SK-N-SH (cell line): ENCODE results near the gene EXOC4. TPM values are rescaled to one million over a fixed set of nuclear protein-coding genes. Genes with fewer than 3 reads are reported as not detected.

ENCODE experiments used
- CTCF ChIA-PET: fragments of 300-600, 350-600 bp; formaldehyde crosslinking; extraction: SDS; loops from one replicate; lab custom pipeline; 2021; lab: Yijun Ruan, JAX
- POLR2A ChIA-PET: fragments of 350-600 bp; sonication (Branson Sonifier 250); formaldehyde crosslinking; extraction: SDS; loops from one replicate; lab custom pipeline; 2020; ENCODE audit warnings: antibody characterized with exemption, inconsistent platforms; lab: Yijun Ruan, JAX
- DNase-seq: peaks from one replicate; pipeline ENCODE4 v3.0.0; 2012
- H2AFZ ChIP-seq: fragments of 200-600 bp; sonication (generic); 2 replicates; pipeline ENCODE4 v1.8.1; 2016; ENCODE audit warnings: antibody characterized with exemption, mild to moderate bottlenecking, low read depth
- H3F3A ChIP-seq: fragments of 200-600 bp; sonication (generic); replicated peaks from 2 replicates; pipeline ENCODE3; 2016; ENCODE audit warnings: antibody characterized with exemption, mild to moderate bottlenecking; ENCODE audit not compliant: insufficient read depth
- H3K27ac ChIP-seq, 2 experiments: fragments of 200-500 bp in 1 of 2; fragments of 200-600 bp in 1 of 2; sonication (Bioruptor generic) in 1 of 2; sonication (generic), shearing (Covaris generic) in 1 of 2; 2 replicates each; pipeline versions ENCODE4 v1.5.1 to v1.6.1; 2014 to 2016; ENCODE audit warnings: low read depth in 2 of 2, inconsistent platforms in 1 of 2, low read length in 1 of 2, mild to moderate bottlenecking in 1 of 2, mixed read lengths in 1 of 2
- H3K27me3 ChIP-seq: fragments of 200-600 bp; sonication (generic), shearing (Covaris generic); 2 replicates; pipeline ENCODE4 v1.6.1; 2016; ENCODE audit warnings: mixed run types; ENCODE audit not compliant: insufficient read depth
- H3K36me3 ChIP-seq, 2 experiments: fragments of 200-500 bp in 1 of 2; fragments of 200-600 bp in 1 of 2; sonication (Bioruptor generic) in 1 of 2; sonication (generic) in 1 of 2; replicated peaks in 1 of 2; 2 replicates each; pipeline versions ENCODE3 to v1.5.1; 2014 to 2016; ENCODE audit warnings: low read length in 1 of 2, mild to moderate bottlenecking in 1 of 2; ENCODE audit not compliant: insufficient read depth in 2 of 2, control insufficient read depth in 1 of 2
- H3K4me1 ChIP-seq, 2 experiments: fragments of 200-500 bp in 1 of 2; fragments of 200-600 bp in 1 of 2; sonication (Bioruptor generic) in 1 of 2; sonication (generic), shearing (Covaris generic) in 1 of 2; 2 replicates each; pipeline versions ENCODE4 v1.5.1 to v1.6.1; 2014 to 2016; ENCODE audit warnings: low read depth in 1 of 2, low read length in 1 of 2, mixed run types in 1 of 2; ENCODE audit not compliant: insufficient read depth in 2 of 2, control insufficient read depth in 1 of 2
- H3K4me2 ChIP-seq: fragments of 200-600 bp; sonication (generic), shearing (Covaris generic); 2 replicates; pipeline ENCODE4 v1.6.1; 2017; ENCODE audit warnings: mixed run types
- H3K4me3 ChIP-seq, 2 experiments: fragments of 200-500 bp in 1 of 2; fragments of 200-600 bp in 1 of 2; sonication (Bioruptor generic) in 1 of 2; sonication (generic), shearing (Covaris generic) in 1 of 2; 2 replicates each; pipeline versions ENCODE4 v1.5.1 to v1.8.1; 2014 to 2016; ENCODE audit warnings: low read depth in 2 of 2, inconsistent platforms in 1 of 2, low read length in 1 of 2, mild to moderate bottlenecking in 1 of 2, mixed read lengths in 1 of 2, moderate library complexity in 1 of 2
- H3K79me2 ChIP-seq: fragments of 200-600 bp; sonication (generic); 2 replicates; pipeline ENCODE4 v1.8.1; 2017; ENCODE audit warnings: mild to moderate bottlenecking; ENCODE audit not compliant: insufficient read depth
- H3K9ac ChIP-seq: fragments of 200-600 bp; sonication (generic); 2 replicates; pipeline ENCODE4 v1.6.1; 2017; ENCODE audit warnings: mixed run types
- H3K9me2 ChIP-seq: fragments of 200-600 bp; sonication (generic); 2 replicates; pipeline ENCODE4 v1.6.1; 2017; ENCODE audit warnings: mixed run types
- H3K9me3 ChIP-seq: fragments of 200-600 bp; sonication (generic); 2 replicates; pipeline ENCODE4 v1.6.1; 2017; ENCODE audit warnings: mixed run types, mild to moderate bottlenecking, moderate library complexity
- H4K20me1 ChIP-seq: fragments of 200-600 bp; sonication (generic); 2 replicates; pipeline ENCODE4 v1.6.1; 2017; ENCODE audit warnings: mild to moderate bottlenecking, mixed run types; ENCODE audit not compliant: insufficient read depth
- EP300 ChIP-seq, 2 experiments: IDR thresholded peaks; 2 replicates each; pipeline versions ENCODE4 v1.4.0 to v1.6.1; 2012; ENCODE audit warnings: borderline replicate concordance in 1 of 2, low read depth in 1 of 2, low read length in 1 of 2
- FOXJ3 ChIP-seq: sonication (generic); formaldehyde crosslinking; IDR thresholded peaks from 2 replicates; pipeline ENCODE4 v1.5.1; 2020; ENCODE audit warnings: mild to moderate bottlenecking, missing genetic modification reagents
- IRF3 ChIP-seq: fragments of 150-350 bp; IDR thresholded peaks from 2 replicates; pipeline ENCODE4 v1.6.1; 2016; ENCODE audit warnings: mild to moderate bottlenecking, low read depth, low read length
- MXI1 ChIP-seq: IDR thresholded peaks from 2 replicates; pipeline ENCODE4 v1.6.1; 2012; ENCODE audit warnings: mild to moderate bottlenecking, low read depth, low read length, improper control_type of control experiment
- NFIC ChIP-seq: IDR thresholded peaks from 2 replicates; pipeline ENCODE4 v1.4.0; 2012; ENCODE audit warnings: borderline replicate concordance
- PBX3 ChIP-seq: IDR thresholded peaks from 2 replicates; pipeline ENCODE4; 2012
- RCOR1 ChIP-seq: fragments of 150-350 bp; IDR thresholded peaks from 2 replicates; pipeline ENCODE4 v1.6.1; 2017; ENCODE audit warnings: antibody characterized with exemption, low read length
- REST ChIP-seq: IDR thresholded peaks from 2 replicates; pipeline ENCODE4 v1.6.1; 2012; ENCODE audit warnings: mild to moderate bottlenecking, low read depth, low read length, moderate library complexity
- TAF1 ChIP-seq: IDR thresholded peaks from 2 replicates; pipeline ENCODE4 v1.6.1; 2012; ENCODE audit warnings: low read depth, mild to moderate bottlenecking, low read length, moderate library complexity, borderline replicate concordance
- ZBTB33 ChIP-seq: IDR thresholded peaks from 2 replicates; pipeline ENCODE4 v1.4.0; 2012; ENCODE audit warnings: low read depth, borderline replicate concordance
- whole genome bisulfite sequencing: methylation state at CpG from one replicate; pipeline ENCODE4 v1.1.6; 2017; ENCODE audit warnings: low lambda C conversion rate; 5-methylcytosine and 5-hydroxymethylcytosine counted together
- polyA plus RNA-seq, 3 experiments: library from polyadenylated mRNA; depleted of rRNA; stranded (reverse); fragments of >200 nt; gene quantifications; 2 replicates each; pipeline ENCODE4 v1.2.3, GENCODE V29; 2012

The EXOC4 gene
- polyA plus RNA-seq, 1 of the 3 experiments (the other 2 are of a cell fraction) = 37.3 TPM

GRCh38 chr7:133702960-133703359 lies 450.1 kb downstream of the EXOC4 start:
- no peaks in the 10 kb centered on the region for H3K9me2 ChIP-seq
- ChIA-PET CTCF (interaction anchor here (1.2 to 1.8 kb wide), 3 partner anchors 14 to 438 kb away, joined by 3 to 7 read pairs (median 3); no protein-coding TSS in a partner anchor), POLR2A (interaction anchor here (1.5 kb wide), 1 partner anchor 23 kb away, joined by 4 read pairs; no protein-coding TSS in a partner anchor)
- TF ChIP-seq IRF3 (no peak), PBX3 (no peak), RCOR1 (no peak), FOXJ3 (CRISPR knock-in tag) (no peak), EP300 (IDR thresholded peaks at IDR 0.05; ENCODE audit: borderline replicate concordance in 1 of 2, low read depth in 1 of 2, low read length in 1 of 2) (no peak), MXI1 (no peak), NFIC (no peak), TAF1 (no peak), REST (no peak), ZBTB33 (no peak)
- TF ChIP-seq, all 33 proteins: peak for 0
- DNase-seq = no peak
- H2AFZ ChIP-seq = no peak overlapping the region
- H3K4me2 ChIP-seq = peak overlapping the region; percentile 26
- peaks cover 33% of the 10 kb centered on the region in 2 experiments; a peak in 3 of 4 replicates for H3K4me1 ChIP-seq
- peak overlapping the region in 1 of 2 experiments; percentile 0; a peak in 1 of 4 replicates for H3K4me3 ChIP-seq
- peak overlapping the region; percentile 76 to 84 for H3K27ac ChIP-seq
- H3K27me3 ChIP-seq = no peaks in the 10 kb centered on the region
- peaks cover 44% of the 10 kb centered on the region for H3F3A ChIP-seq
- WGBS = 98% methylated on average over 2 of the region's 2 CpGs
- H3K9ac ChIP-seq = 0 out of 2 replicates have a peak overlapping the region, but pooled peaks have one; percentile 8
- no peaks in the 10 kb centered on the region for H4K20me1 ChIP-seq
- H3K36me3 ChIP-seq = peaks cover 0 to 7% of the 10 kb centered on the region in 2 experiments
- no peaks in the 10 kb centered on the region for H3K79me2 ChIP-seq
- no peaks in the 10 kb centered on the region for H3K9me3 ChIP-seq
